C1 segment of cervical spinal cord (tissue), 14 donors: ENCODE results near the gene DPP6.
"Not testable (repeated sequence)": the region's sequence is repeated elsewhere in the genome, so short reads cannot be mapped to it uniquely, and the experiment has no call there.

Source experiments
- DNase-seq, 14 donors: peaks; one replicate each; lab custom pipeline; 2025; lab: John Stamatoyannopoulos, UW

The DPP6 gene

GRCh38 chr7:154051643-154052529 is at the start of gene DPP6:
Gene DPP6 (plus strand): TSS chr7:154052398.
- DNase-seq = peak in 2 of 14 donors; percentile 34 to 55

- DNase-seq = peak in 1 of 14 donors; percentile 81
Observed at GRCh38 chr7:154009423-154009911, 42.7 kb upstream of the DPP6 start.

GRCh38 chr7:154010726-154011568 is 41.3 kb upstream of the DPP6 start:
- not testable (repeated sequence) for DNase-seq

GRCh38 chr7:154012800-154013199 is 39.4 kb upstream of the DPP6 start:
- DNase-seq = not testable (repeated sequence)

GRCh38 chr7:154015636-154016035 is 36.6 kb upstream of the DPP6 start:
- not testable (repeated sequence) for DNase-seq

- DNase-seq = not testable (repeated sequence)
Observed at GRCh38 chr7:154018354-154018753, 33.8 kb upstream of the DPP6 start.

GRCh38 chr7:154027805-154028204 is 24.4 kb upstream of the DPP6 start:
- not testable (repeated sequence) for DNase-seq

GRCh38 chr7:154030476-154031080 is 21.6 kb upstream of the DPP6 start:
- DNase-seq = peak in 1 of 14 donors; percentile 54

- DNase-seq = not testable (repeated sequence)
Observed at GRCh38 chr7:154039466-154040165, 12.6 kb upstream of the DPP6 start.

- not testable (repeated sequence) for DNase-seq
Observed at GRCh38 chr7:154050394-154050793, 1.8 kb upstream of the DPP6 start.

- DNase-seq = peak in 1 of 14 donors; percentile 15
Observed at GRCh38 chr7:154051006-154051642, 1.1 kb upstream of the DPP6 start.

- peak in 6 of 14 donors; percentile 9 to 55 (median 28) for DNase-seq
Observed at GRCh38 chr7:154052530-154053252, 493 bp downstream of the DPP6 start.

GRCh38 chr7:154053466-154054312 is 1.5 kb downstream of the DPP6 start:
- peak in 1 of 14 donors; percentile 14 for DNase-seq

GRCh38 chr7:154054664-154055063 is 2.5 kb downstream of the DPP6 start:
- not testable (repeated sequence) for DNase-seq

- not testable (repeated sequence) for DNase-seq
Observed at GRCh38 chr7:154055491-154056106, 3.4 kb downstream of the DPP6 start.

GRCh38 chr7:154058783-154059182 is 6.6 kb downstream of the DPP6 start:
- DNase-seq = not testable (repeated sequence)

- DNase-seq = not testable (repeated sequence)
Observed at GRCh38 chr7:154060551-154060950, 8.4 kb downstream of the DPP6 start.

- DNase-seq = peak in 4 of 14 donors; percentile 12 to 72 (median 38)
Observed at GRCh38 chr7:154071833-154072232, 19.6 kb downstream of the DPP6 start.
